ENCODE measurements around the gene NR2F2.

GRCh38 chr15:96369825-96370621 is 39.5 kb downstream of the NR2F2 start:
- TF ChIP-seq POLR2A (IDR thresholded peaks at IDR 0.05) = no peak
- no peak for TF ChIP-seq CTCF (IDR thresholded peaks at IDR 0.05)

All from lower leg skin (tissue), 3 donors.